Thoracic aorta (tissue), 2 donors: ENCODE measurements around the gene ERC1. TPM values are rescaled to one million over a fixed set of nuclear protein-coding genes. Genes with fewer than 3 reads are reported as not detected.
A peak's percentile ranks its signal among the peaks of the same experiment; 100 is the strongest.
"Not testable (repeated sequence)": the region's sequence is repeated elsewhere in the genome, so short reads cannot be mapped to it uniquely, and the experiment has no call there.

Experiments
- ATAC-seq: fragments of 150-250 bp; one replicate; pipeline ENCODE4 v1.8.0; 2017; ENCODE audit warnings: low read depth; ENCODE audit not compliant: insufficient number of reproducible peaks, low FRiP score
- DNase-seq: peaks from one replicate; pipeline ENCODE4 v3.0.0-alpha.2; 2020; ENCODE audit warnings: low spot score
- H3K27ac ChIP-seq, 2 donors: fragments of 200-600 bp; sonication (generic); 1 replicate in 1 of 2; 2 replicates in 1 of 2; pipeline ENCODE4 v1.5.1; 2016; ENCODE audit warnings: mild to moderate bottlenecking in 2 of 2, moderate library complexity in 2 of 2
- H3K27me3 ChIP-seq: fragments of 200-600 bp; sonication (generic); replicated peaks from 2 replicates; pipeline ENCODE4 v1.6.0; 2016; ENCODE audit warnings: mild to moderate bottlenecking; ENCODE audit not compliant: insufficient read depth
- H3K36me3 ChIP-seq: fragments of 200-600 bp; sonication (generic); one replicate; pipeline ENCODE4 v1.5.1; 2016
- H3K4me1 ChIP-seq, 2 donors: fragments of 200-600 bp; sonication (generic); 1 replicate in 1 of 2; 2 replicates in 1 of 2; pipeline versions ENCODE4 v1.5.1 to v1.6.0; 2016; ENCODE audit warnings: low read depth in 2 of 2, mild to moderate bottlenecking in 1 of 2; ENCODE audit not compliant: control insufficient read depth in 1 of 2
- H3K4me3 ChIP-seq: fragments of 200-600 bp; sonication (generic); 2 replicates; pipeline ENCODE4 v1.5.1; 2016; ENCODE audit warnings: mild to moderate bottlenecking
- H3K9me3 ChIP-seq: fragments of 200-600 bp; sonication (generic); 2 replicates; pipeline ENCODE4 v1.5.1; 2016
- total RNA-seq, 2 donors: library from RNA; depleted of rRNA; stranded (reverse); fragments of >200 nt; gene quantifications; one replicate each; pipeline versions ENCODE4 v1.1.0 to v1.2.3, GENCODE V29; 2016
- TF ChIP-seq, protein P1 (sequence below): fragments of 200-600 bp; sonication (generic); IDR thresholded peaks from one replicate; pipeline ENCODE4 v1.5.1; 2019; ENCODE audit warnings: antibody characterized with exemption

Gene ERC1
- total RNA-seq, 2 donors from 2014 or later: 45.8 to 80.0 TPM

DNA sequence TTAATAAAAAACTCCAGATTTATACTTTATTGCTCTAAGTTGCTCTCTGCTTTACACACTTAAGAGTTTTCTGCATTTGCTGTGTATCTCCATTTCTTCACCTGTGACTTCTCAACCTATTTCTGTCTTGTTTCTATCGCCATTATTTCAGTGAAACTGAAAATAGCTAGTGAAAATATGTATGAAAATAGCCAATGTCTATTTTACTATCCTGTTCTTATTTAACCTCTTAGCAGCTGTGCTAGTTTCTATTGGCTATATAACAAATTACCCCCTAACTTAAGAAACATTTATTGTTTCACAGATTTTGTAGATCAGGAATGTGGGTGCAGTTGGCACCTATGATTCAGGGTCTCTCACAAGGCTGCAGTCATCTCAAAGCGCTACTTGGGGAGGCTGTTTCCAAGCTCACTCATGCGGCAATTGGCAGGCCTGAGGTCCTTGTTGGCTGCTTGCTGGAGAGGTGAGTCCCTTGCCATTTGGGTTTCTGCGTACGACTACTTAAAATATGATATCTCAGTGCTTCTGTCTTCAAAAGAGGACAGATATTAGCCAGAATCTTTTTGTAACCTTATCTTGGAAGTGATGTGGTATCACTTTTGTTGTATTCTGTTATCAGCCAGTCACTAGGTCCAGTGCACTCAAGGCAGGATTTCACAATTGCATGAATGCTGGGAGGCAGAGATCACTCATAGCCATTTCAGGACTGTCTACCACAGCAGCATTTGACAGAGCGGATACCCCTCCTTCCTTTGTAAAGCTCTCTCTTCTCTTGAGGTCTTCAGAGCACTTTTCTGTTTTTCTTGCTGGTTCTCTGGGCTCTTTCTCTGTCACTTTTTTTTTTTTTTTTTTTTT, 7.2 kb downstream of the ERC1 start:
- Histone ChIP-seq H3K4me3 (peak overlapping the region; percentile 5), H3K27me3 (no peaks in the 10 kb centered on the region), H3K4me1 (peaks cover 7 to 25% of the 10 kb centered on the region in 2 donors), H3K9me3 (no peaks in the 10 kb centered on the region), H3K36me3 (no peaks in the 10 kb centered on the region), H3K27ac (peak overlapping the region in 1 of 2 donors; percentile 44)
- DNase-seq (no peak), ATAC-seq (no peak)
- TF ChIP-seq, protein P1, sequence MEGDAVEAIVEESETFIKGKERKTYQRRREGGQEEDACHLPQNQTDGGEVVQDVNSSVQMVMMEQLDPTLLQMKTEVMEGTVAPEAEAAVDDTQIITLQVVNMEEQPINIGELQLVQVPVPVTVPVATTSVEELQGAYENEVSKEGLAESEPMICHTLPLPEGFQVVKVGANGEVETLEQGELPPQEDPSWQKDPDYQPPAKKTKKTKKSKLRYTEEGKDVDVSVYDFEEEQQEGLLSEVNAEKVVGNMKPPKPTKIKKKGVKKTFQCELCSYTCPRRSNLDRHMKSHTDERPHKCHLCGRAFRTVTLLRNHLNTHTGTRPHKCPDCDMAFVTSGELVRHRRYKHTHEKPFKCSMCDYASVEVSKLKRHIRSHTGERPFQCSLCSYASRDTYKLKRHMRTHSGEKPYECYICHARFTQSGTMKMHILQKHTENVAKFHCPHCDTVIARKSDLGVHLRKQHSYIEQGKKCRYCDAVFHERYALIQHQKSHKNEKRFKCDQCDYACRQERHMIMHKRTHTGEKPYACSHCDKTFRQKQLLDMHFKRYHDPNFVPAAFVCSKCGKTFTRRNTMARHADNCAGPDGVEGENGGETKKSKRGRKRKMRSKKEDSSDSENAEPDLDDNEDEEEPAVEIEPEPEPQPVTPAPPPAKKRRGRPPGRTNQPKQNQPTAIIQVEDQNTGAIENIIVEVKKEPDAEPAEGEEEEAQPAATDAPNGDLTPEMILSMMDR: no peak

DNA sequence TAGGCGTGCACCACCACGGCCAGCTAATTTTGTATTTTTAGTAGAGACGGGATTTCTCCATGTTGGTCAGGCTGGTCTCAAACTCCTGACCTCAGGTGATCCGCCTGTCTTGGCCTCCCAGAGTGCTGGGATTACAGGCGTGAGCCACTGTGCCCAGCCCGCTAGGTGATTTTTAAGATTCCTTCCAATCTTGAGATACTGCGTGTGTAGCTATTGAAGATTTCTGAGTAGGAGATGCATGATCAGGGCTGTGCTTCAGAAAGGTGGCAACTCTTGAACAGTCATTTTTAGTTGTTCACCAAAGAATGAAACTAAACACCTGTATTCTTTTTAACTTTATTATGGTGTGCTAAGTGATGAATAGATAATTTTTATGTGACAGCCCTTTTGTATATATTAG, 8.7 kb downstream of the ERC1 start:
- H3K27me3 ChIP-seq, H3K36me3 ChIP-seq, DNase-seq, H3K4me3 ChIP-seq, H3K9me3 ChIP-seq, ATAC-seq, H3K27ac ChIP-seq: not testable (repeated sequence)
- peaks cover 3 to 18% of the 10 kb centered on the region in 2 donors for H3K4me1 ChIP-seq

- H3K27me3 ChIP-seq: no peaks in the 10 kb centered on the region
- H3K4me3 ChIP-seq: no peak overlapping the region
- H3K36me3 ChIP-seq: no peaks in the 10 kb centered on the region
- H3K4me1 ChIP-seq: peaks cover 3 to 18% of the 10 kb centered on the region in 2 donors
- no peaks in the 10 kb centered on the region for H3K9me3 ChIP-seq
- ATAC-seq (no peak), DNase-seq (no peak)
- TF ChIP-seq, protein P1: no peak
- H3K27ac ChIP-seq: no peak overlapping the region
Measured at GRCh38 chr12:1001507-1001906, 10.5 kb downstream of the ERC1 start.

DNA sequence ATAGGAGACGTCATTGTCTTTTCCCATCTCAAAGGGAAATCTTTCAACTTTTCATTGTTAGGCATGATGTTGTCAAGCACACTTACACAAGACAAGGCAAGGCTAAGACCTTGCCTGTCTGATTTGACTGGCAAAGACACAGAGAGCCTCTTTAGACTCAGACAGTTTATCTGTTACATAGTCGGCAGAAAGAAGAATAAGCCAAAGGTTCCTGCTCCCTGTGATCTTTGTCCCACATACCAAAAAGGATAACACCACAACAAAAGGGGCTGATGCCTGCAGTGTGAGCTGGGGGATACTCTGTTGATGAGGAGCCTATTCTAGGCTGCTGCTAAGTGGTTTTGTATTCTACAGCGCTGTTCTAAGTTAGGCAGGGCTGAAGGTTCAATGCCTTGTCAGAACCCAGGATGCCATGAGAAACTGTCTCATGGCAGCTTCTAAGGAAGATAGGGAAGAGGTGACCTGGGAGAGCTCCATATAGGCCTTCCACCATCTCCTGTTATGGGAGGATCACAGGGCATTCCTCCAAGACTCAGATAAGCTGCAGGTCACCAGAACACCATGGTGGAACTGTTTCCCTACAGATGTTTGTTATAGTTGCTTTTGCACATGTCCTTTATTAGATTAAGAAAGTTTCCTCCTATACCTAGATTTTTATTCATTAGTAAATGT, 12.7 kb downstream of the ERC1 start:
- TF ChIP-seq, protein P1: no peak
- no peak overlapping the region for H3K27ac ChIP-seq
- no peaks in the 10 kb centered on the region for H3K36me3 ChIP-seq
- H3K4me3 ChIP-seq: no peak overlapping the region
- ATAC-seq (no peak), DNase-seq (no peak)
- peaks cover 0 to 2% of the 10 kb centered on the region in 2 donors for H3K4me1 ChIP-seq
- H3K27me3 ChIP-seq: no peaks in the 10 kb centered on the region
- no peaks in the 10 kb centered on the region for H3K9me3 ChIP-seq

- TF ChIP-seq, protein P1: no peak
- ATAC-seq (no peak), DNase-seq (no peak)
- Histone ChIP-seq H3K36me3 (no peaks in the 10 kb centered on the region), H3K27ac (no peak overlapping the region), H3K4me3 (no peak overlapping the region), H3K27me3 (no peaks in the 10 kb centered on the region), H3K9me3 (no peaks in the 10 kb centered on the region), H3K4me1 (no peaks in the 10 kb centered on the region)
Measured at GRCh38 chr12:1006255-1006654, 15.2 kb downstream of the ERC1 start.
